AG04449 (cell line): ENCODE measurements around the gene CTU2.

Experiments used
- CTCF ChIA-PET: fragments of 350-600 bp; formaldehyde crosslinking; extraction: SDS; loops from one replicate; lab custom pipeline; 2021; ENCODE audit warnings: antibody characterized with exemption; lab: Yijun Ruan, JAX
- POLR2A ChIA-PET: fragments of 400-600, 350-600 bp; formaldehyde crosslinking; extraction: SDS; loops from one replicate; lab custom pipeline; 2020; ENCODE audit warnings: antibody characterized with exemption, inconsistent platforms; lab: Yijun Ruan, JAX
- DNase-seq: peaks from one replicate; pipeline ENCODE4 v3.0.0-alpha.2; 2010; ENCODE audit warnings: low read depth, low spot score
- H3K4me3 ChIP-seq: 2 replicates; pipeline ENCODE4 v1.5.1; 2011; ENCODE audit warnings: low read depth, mild to moderate bottlenecking, control low read depth, low read length
- CTCF ChIP-seq: IDR thresholded peaks from one replicate; pipeline ENCODE4 v1.5.1; 2011; ENCODE audit warnings: mild to moderate bottlenecking, moderate library complexity, low read length, control low read depth, inconsistent platforms; ENCODE audit not compliant: insufficient read depth; ENCODE audit errors: missing control alignments

CTU2 gene

DNA sequence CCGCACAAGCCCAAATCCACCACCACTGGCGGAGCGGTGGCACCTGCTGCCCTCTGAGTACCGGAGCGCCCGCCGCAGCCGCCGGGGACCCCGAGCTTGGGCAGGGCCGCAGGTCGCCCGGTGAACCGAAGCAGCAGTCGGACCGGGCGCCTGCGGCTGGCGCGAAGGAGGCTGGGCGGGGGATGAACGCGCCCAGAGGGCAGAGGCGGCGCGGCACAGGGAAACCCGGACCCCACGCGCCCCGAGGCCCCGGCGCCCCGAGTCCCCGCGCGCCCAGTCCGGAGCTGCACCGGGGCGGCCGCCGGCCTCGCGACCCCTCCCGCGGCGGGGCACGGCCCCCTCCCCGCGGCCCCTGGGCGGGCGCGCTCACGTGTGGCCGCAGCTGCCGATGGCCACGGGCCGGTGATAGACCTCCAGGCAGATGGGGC lies 488 bp upstream of the CTU2 start:
- DNase-seq = no peak
- TF ChIP-seq CTCF = no peak
- ChIA-PET POLR2A (interaction anchor here (1.1 kb wide), 1 partner anchor 43 kb away, joined by 3 read pairs; the partner anchor contains the start of gene MVD), CTCF (interaction anchor here (1.0 to 1.2 kb wide), 2 partner anchors 10 to 32 kb away, joined by 3 to 4 read pairs; no protein-coding TSS in a partner anchor)
- peak overlapping the region; percentile 96 for H3K4me3 ChIP-seq

GRCh38 chr16:88706965-88707826 lies 893 bp downstream of the CTU2 start:
- ChIA-PET POLR2A (interaction anchor here (1.0 to 1.1 kb wide), 2 partner anchors 66 to 96 kb away, joined by 3 to 4 read pairs; no protein-coding TSS in a partner anchor), CTCF (interaction anchor here (1.2 to 5.0 kb wide), 3 partner anchors 17 to 36 kb away, joined by 3 to 25 read pairs (median 4); no protein-coding TSS in a partner anchor)
- peak overlapping the region; percentile 96 for H3K4me3 ChIP-seq
- no peak for TF ChIP-seq CTCF
- no peak for DNase-seq

DNA sequence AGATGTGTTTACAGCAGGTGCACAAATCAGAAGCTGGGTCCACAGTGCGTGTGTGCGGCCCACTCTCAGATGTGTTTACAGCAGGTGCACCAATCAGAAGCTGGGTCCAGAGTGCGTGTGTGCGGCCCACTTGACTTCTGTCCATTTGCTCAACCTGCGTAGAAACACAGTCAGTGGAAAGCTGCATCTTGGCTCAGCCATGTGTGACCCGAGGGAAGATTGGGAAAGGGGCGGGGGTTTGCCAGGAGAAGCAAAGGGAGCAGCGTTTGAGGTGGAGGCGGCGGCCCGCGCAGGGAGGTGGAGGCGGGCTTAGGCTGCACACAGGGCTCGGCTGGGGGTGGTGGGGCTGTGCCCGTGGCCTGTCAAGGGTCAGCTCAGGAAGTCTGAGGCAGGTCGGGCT lies 4.3 kb downstream of the CTU2 start:
- no peak for TF ChIP-seq CTCF
- DNase-seq = no peak
- ChIA-PET POLR2A (interaction anchor here (1.0 kb wide), 1 partner anchor 8 kb away, joined by 4 read pairs; no protein-coding TSS in a partner anchor), CTCF (interaction anchor here (1.1 to 5.0 kb wide), 3 partner anchors 27 to 530 kb away, joined by 3 to 25 read pairs (median 3); no protein-coding TSS in a partner anchor)
- no peak overlapping the region for H3K4me3 ChIP-seq

DNA sequence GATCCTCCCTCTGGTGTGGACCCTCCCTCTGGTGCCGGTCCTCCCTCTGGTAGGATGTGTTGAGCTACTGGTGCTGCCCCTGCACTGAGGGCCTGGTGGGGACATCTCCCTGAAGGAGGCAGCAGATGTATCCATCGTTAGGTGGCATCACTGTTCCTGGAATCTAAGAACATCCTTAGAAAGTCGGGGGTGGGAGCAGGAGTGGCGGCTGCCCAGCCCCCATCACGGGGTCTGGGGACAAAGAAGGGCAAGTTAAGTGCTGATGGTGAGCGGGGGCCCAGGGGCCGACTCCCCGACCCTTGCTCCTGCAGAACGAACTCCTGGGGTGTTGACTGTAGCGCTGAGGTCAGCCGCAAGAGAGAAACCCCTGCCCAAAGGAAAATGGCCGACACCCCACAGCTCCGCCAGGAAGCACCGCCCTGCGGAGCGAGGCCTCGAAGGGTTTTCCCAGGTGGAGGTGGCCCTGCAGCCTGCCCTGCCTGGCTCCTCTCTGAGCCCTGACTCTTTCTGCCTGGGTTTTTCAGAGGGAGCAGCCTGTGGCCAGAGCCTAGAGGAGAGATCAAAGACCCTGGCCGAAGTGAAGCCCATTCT lies 5.5 kb downstream of the CTU2 start:
- DNase-seq = no peak
- no peak for TF ChIP-seq CTCF
- POLR2A ChIA-PET = no interaction called here
- CTCF ChIA-PET = no interaction called here
- no peak overlapping the region for H3K4me3 ChIP-seq

GRCh38 chr16:88712362-88712979 lies 6.2 kb downstream of the CTU2 start:
- ChIA-PET CTCF (interaction anchor here (0.9 kb wide), 1 partner anchor 25 kb away, joined by 3 read pairs; no protein-coding TSS in a partner anchor), POLR2A (no interaction called here)
- H3K4me3 ChIP-seq = no peak overlapping the region
- no peak for DNase-seq
- TF ChIP-seq CTCF = no peak
